Measurements from ENCODE around the gene VSTM2L. TPM values are rescaled to one million over a fixed set of nuclear protein-coding genes. Genes with fewer than 3 reads are reported as not detected.

VSTM2L gene
- total RNA-seq, 1 donor from 2014 or later = 7.3 TPM

DNA sequence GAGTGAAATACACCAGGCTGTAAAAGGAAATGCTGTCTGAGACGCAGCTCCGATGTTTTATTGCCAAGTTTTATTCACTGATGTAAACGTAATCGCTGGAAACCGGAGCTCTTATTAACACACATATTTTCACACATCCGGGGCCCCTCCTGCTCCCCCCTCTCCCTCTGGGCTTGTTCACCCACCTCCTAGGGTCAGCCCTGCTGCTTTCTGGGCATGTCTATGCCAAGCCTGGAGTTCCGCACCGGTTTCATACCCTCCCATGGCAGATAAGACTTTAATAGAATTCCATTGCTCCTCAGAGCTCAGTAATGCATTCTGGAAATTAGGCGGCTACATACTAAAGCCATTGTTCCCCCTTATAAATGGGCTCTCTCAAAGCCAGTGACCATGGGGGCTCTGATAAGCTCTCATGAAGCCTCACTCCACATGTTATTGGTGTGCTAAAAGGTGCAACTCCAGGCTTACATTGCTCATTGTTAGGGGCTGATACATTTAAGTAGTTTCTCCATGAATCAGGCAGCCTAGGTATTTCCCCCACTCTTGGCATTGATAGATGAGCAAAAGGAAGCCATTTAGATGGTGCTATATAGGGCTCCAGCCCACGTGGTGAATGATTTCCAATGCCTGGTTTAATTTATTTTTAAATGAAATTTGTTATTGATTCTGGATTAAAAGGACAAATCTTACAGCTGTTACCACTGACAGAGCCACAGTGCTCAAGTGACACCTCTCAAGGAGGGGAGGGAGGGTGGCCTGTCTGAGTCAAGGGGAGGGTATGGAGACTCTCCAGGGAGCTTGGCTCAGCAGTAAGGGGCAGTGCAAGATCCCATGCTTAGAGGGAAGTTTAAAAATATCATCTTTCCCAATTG, 4.5 kb upstream of the VSTM2L start:
- peaks cover 27% of the 10 kb centered on the region for H3K4me1 Mint-ChIP-seq (ENCODE audit: low read depth)
- no peak overlapping the region for H3K27ac Mint-ChIP-seq (ENCODE audit: unreplicated experiment)
- no peak for DNase-seq (ENCODE audit: low spot score)
- peaks cover 9% of the 10 kb centered on the region for H3K27me3 Mint-ChIP-seq (ENCODE audit: low read depth)
- TF ChIP-seq CTCF (IDR thresholded peaks at IDR 0.05) = no peak
- H3K4me3 Mint-ChIP-seq (ENCODE audit: unreplicated experiment) = no peak overlapping the region
- H3K36me3 Mint-ChIP-seq (ENCODE audit: low read depth) = no peaks in the 10 kb centered on the region
- H3K9me3 Mint-ChIP-seq (ENCODE audit: low read depth) = no peaks in the 10 kb centered on the region

- Mint-ChIP-seq H3K4me3 (ENCODE audit: unreplicated experiment) (no peak overlapping the region), H3K4me1 (ENCODE audit: low read depth) (peaks cover 34% of the 10 kb centered on the region), H3K9me3 (ENCODE audit: low read depth) (no peaks in the 10 kb centered on the region), H3K36me3 (ENCODE audit: low read depth) (no peaks in the 10 kb centered on the region), H3K27me3 (ENCODE audit: low read depth) (peaks cover 11% of the 10 kb centered on the region), H3K27ac (ENCODE audit: unreplicated experiment) (no peak overlapping the region)
- peak; percentile 35 for TF ChIP-seq CTCF (IDR thresholded peaks at IDR 0.05)
- DNase-seq (ENCODE audit: low spot score) = no peak
Measured at GRCh38 chr20:37899105-37900045, 3.6 kb upstream of the VSTM2L start.

GRCh38 chr20:37901240-37901639, 1.7 kb upstream of the VSTM2L start:
- no peak for TF ChIP-seq CTCF (IDR thresholded peaks at IDR 0.05)
- Mint-ChIP-seq H3K27ac (ENCODE audit: unreplicated experiment) (no peak overlapping the region), H3K4me3 (ENCODE audit: unreplicated experiment) (no peak overlapping the region), H3K4me1 (ENCODE audit: low read depth) (peaks cover 47% of the 10 kb centered on the region), H3K27me3 (ENCODE audit: low read depth) (peaks cover 11% of the 10 kb centered on the region), H3K9me3 (ENCODE audit: low read depth) (no peaks in the 10 kb centered on the region), H3K36me3 (ENCODE audit: low read depth) (no peaks in the 10 kb centered on the region)
- DNase-seq (ENCODE audit: low spot score) = no peak

DNA sequence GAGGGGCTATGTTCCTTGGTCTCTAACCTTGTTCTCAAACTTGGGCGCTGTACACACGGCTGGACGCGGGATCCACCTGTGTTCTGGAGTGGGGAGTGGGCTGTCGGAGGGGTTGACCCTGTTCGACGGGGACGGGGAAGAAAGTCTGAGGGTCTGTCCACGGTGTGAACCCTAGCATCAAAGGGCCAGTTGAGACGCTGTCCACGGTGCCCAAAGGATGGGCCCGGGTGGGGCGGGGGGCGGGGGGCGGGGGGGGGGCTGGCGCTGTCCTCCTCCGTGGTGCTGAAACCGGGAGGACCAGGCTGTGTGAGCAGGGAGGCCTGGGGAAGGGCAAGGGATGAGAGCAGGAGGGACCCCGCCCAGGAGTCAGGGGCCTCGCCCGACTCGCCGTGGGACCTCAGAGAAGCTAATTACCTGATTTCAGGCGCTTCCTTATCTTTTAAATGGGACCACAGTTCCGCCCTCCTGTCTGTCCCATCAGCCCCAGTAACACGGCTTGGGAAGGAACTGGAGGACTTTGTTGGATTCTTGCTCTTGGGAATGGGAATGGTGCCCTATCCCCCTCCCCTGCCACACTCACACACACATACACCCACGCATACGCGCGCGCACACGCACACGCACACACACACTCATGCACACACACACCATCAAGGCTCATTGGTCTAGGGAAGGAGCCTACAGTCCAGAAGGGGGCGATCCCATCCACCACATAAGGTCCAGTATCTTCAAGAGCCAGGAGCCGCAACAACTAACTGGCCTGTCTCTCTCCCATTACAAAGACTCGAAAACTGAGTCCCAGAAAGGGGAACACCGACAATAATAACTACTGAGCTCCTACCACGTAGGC, 1.0 kb upstream of the VSTM2L start:
- Mint-ChIP-seq H3K27ac (ENCODE audit: unreplicated experiment) (no peak overlapping the region), H3K9me3 (ENCODE audit: low read depth) (no peaks in the 10 kb centered on the region), H3K36me3 (ENCODE audit: low read depth) (no peaks in the 10 kb centered on the region), H3K4me3 (ENCODE audit: unreplicated experiment) (peak overlapping the region; percentile 69), H3K4me1 (ENCODE audit: low read depth) (peaks cover 45% of the 10 kb centered on the region), H3K27me3 (ENCODE audit: low read depth) (peaks cover 11% of the 10 kb centered on the region)
- peak; percentile 76 for TF ChIP-seq CTCF (IDR thresholded peaks at IDR 0.05)
- no peak for DNase-seq (ENCODE audit: low spot score)
